ENCODE measurements around the gene AFG1L. TPM values are rescaled to one million over a fixed set of nuclear protein-coding genes. Genes with fewer than 3 reads are reported as not detected.

Gene AFG1L
- total RNA-seq, 1 experiment from 2014 or later, result 7.2 TPM

DNA sequence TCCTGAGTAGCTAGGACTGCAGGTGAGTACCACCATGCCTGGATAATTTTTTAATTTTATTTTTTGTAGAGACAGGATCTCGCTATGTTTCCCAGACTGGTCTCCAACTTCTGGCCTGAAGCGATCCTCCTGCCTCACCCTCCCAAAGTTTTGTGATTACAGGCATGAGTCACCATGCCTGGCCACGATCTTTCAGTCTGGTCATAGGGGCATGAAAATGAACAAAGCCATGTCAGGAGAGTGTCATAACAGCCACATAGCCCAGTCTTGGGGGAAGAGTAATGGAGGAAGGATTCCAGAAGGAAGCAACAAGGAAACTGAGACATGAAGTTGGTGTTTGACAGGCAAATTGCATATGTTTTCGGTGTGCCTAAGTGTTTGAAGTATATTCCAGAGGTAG is 17.0 kb upstream of the AFG1L start:
- H3K4me3 Mint-ChIP-seq (ENCODE audit: unreplicated experiment), result no peak overlapping the region
- no peak for DNase-seq
- Histone ChIP-seq H3K27me3 (replicated peaks; ENCODE audit: control insufficient read depth, insufficient read depth, low read length) (no peaks in the 10 kb centered on the region), H3K4me1 (peaks cover 7% of the 10 kb centered on the region), H3K9me3 (no peaks in the 10 kb centered on the region), H3K4me3 (ENCODE audit: low read depth, low read length) (no peak overlapping the region), H3K36me3 (ENCODE audit: control insufficient read depth, insufficient read depth, low read length) (no peaks in the 10 kb centered on the region)
- intact Hi-C loops (cut with micrococcal nuclease; ENCODE audit: unreplicated experiment), result no loop called here
- peaks cover 22% of the 10 kb centered on the region for H3K4me1 Mint-ChIP-seq (ENCODE audit: low read depth, unreplicated experiment)
- H3K27me3 Mint-ChIP-seq (ENCODE audit: insufficient read depth, unreplicated experiment), result no peaks in the 10 kb centered on the region
- BruUV-seq (replicated peaks), result no TSS peak
- no peaks in the 10 kb centered on the region for H3K36me3 Mint-ChIP-seq (ENCODE audit: insufficient read depth, unreplicated experiment)
- TF ChIP-seq, protein P1, sequence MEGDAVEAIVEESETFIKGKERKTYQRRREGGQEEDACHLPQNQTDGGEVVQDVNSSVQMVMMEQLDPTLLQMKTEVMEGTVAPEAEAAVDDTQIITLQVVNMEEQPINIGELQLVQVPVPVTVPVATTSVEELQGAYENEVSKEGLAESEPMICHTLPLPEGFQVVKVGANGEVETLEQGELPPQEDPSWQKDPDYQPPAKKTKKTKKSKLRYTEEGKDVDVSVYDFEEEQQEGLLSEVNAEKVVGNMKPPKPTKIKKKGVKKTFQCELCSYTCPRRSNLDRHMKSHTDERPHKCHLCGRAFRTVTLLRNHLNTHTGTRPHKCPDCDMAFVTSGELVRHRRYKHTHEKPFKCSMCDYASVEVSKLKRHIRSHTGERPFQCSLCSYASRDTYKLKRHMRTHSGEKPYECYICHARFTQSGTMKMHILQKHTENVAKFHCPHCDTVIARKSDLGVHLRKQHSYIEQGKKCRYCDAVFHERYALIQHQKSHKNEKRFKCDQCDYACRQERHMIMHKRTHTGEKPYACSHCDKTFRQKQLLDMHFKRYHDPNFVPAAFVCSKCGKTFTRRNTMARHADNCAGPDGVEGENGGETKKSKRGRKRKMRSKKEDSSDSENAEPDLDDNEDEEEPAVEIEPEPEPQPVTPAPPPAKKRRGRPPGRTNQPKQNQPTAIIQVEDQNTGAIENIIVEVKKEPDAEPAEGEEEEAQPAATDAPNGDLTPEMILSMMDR (IDR thresholded peaks at IDR 0.05; ENCODE audit: insufficient read depth in 1 of 2, low read depth in 1 of 2, low read length in 1 of 2, severe bottlenecking in 1 of 2, unreplicated experiment in 1 of 2), result no peak
- no peaks in the 10 kb centered on the region for H3K9me3 Mint-ChIP-seq (ENCODE audit: unreplicated experiment)
- POLR2A ChIA-PET, result no interaction called here
- H3K27ac Mint-ChIP-seq (ENCODE audit: unreplicated experiment), result no peak overlapping the region
- CTCF ChIA-PET, result no interaction called here

GRCh38 chr6:108285381-108285780 is 9.5 kb upstream of the AFG1L start:
- Mint-ChIP-seq H3K9me3 (ENCODE audit: unreplicated experiment) (no peaks in the 10 kb centered on the region), H3K36me3 (ENCODE audit: insufficient read depth, unreplicated experiment) (no peaks in the 10 kb centered on the region), H3K27me3 (ENCODE audit: insufficient read depth, unreplicated experiment) (no peaks in the 10 kb centered on the region), H3K4me1 (ENCODE audit: low read depth, unreplicated experiment) (no peaks in the 10 kb centered on the region), H3K27ac (ENCODE audit: unreplicated experiment) (no peak overlapping the region), H3K4me3 (ENCODE audit: unreplicated experiment) (no peak overlapping the region)
- no peak for DNase-seq
- H3K9me3 ChIP-seq, result no peaks in the 10 kb centered on the region
- intact Hi-C loops (cut with micrococcal nuclease; ENCODE audit: unreplicated experiment), result no loop called here
- ChIA-PET CTCF (no interaction called here), POLR2A (no interaction called here)
- no peaks in the 10 kb centered on the region for H3K36me3 ChIP-seq (ENCODE audit: control insufficient read depth, insufficient read depth, low read length)
- H3K4me3 ChIP-seq (ENCODE audit: low read depth, low read length), result no peak overlapping the region
- TF ChIP-seq, protein P1 (IDR thresholded peaks at IDR 0.05; ENCODE audit: insufficient read depth in 1 of 2, low read depth in 1 of 2, low read length in 1 of 2, severe bottlenecking in 1 of 2, unreplicated experiment in 1 of 2), result no peak
- H3K27me3 ChIP-seq (replicated peaks; ENCODE audit: control insufficient read depth, insufficient read depth, low read length), result no peaks in the 10 kb centered on the region
- BruUV-seq (replicated peaks), result no TSS peak
- H3K4me1 ChIP-seq, result no peaks in the 10 kb centered on the region

DNA sequence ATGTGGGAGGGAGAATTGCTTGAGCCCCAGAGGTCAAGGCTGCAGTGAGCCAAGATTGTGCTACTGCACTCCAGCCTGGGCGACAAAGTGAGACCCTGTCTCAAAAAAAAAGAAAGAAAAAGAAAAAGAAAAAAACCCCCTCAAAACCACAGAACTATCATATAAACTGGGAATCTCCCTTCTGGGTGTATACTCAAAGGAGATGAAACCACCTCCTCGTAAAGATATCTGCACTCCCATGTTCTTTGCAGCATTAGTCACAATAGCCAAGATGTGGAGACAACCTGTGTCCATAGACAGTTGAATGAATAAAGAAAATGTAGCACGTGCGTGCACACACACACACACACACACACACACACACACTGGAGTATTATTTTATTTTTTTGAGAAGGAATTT is 8.5 kb upstream of the AFG1L start:
- Mint-ChIP-seq H3K36me3 (ENCODE audit: insufficient read depth, unreplicated experiment) (no peaks in the 10 kb centered on the region), H3K4me1 (ENCODE audit: low read depth, unreplicated experiment) (no peaks in the 10 kb centered on the region), H3K27me3 (ENCODE audit: insufficient read depth, unreplicated experiment) (no peaks in the 10 kb centered on the region), H3K4me3 (ENCODE audit: unreplicated experiment) (no peak overlapping the region), H3K27ac (ENCODE audit: unreplicated experiment) (no peak overlapping the region), H3K9me3 (ENCODE audit: unreplicated experiment) (no peaks in the 10 kb centered on the region)
- TF ChIP-seq, protein P1 (IDR thresholded peaks at IDR 0.05; ENCODE audit: insufficient read depth in 1 of 2, low read depth in 1 of 2, low read length in 1 of 2, severe bottlenecking in 1 of 2, unreplicated experiment in 1 of 2), result no peak
- Histone ChIP-seq H3K4me1 (no peaks in the 10 kb centered on the region), H3K4me3 (ENCODE audit: low read depth, low read length) (no peak overlapping the region), H3K9me3 (no peaks in the 10 kb centered on the region), H3K27me3 (replicated peaks; ENCODE audit: control insufficient read depth, insufficient read depth, low read length) (no peaks in the 10 kb centered on the region), H3K36me3 (ENCODE audit: control insufficient read depth, insufficient read depth, low read length) (no peaks in the 10 kb centered on the region)
- ChIA-PET POLR2A (no interaction called here), CTCF (no interaction called here)
- BruUV-seq (replicated peaks), result no TSS peak
- DNase-seq, result no peak
- intact Hi-C loops (cut with micrococcal nuclease; ENCODE audit: unreplicated experiment), result no loop called here
